Measurements from ENCODE around the gene EFNB2. TPM values are rescaled to one million over a fixed set of nuclear protein-coding genes. Genes with fewer than 3 reads are reported as not detected.

EFNB2 gene
- total RNA-seq, 1 experiment from 2014 or later = 4.7 TPM

DNA sequence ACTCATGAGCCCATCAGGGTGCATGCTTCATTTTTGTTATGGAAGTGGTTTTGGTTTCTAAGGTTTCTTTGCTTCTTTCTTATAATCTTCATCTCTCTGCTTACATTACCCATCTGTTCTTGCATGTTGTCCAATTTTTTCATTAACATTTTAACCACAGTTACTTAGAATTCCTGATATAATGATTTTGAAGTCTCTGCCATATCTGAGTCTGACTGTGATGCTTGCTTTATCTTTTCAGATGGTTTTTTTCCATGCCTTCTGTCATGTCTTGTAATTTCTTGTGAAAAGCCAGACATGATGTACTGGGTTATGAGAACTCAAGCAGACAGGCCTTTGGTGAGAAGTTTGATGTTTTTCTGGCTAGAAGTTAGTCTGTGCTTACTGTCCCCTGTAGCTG lies 40.4 kb upstream of the EFNB2 start:
- Histone ChIP-seq H3K9me3 (ENCODE audit: control insufficient read depth, insufficient read depth, low read depth, low read length) (no peaks in the 10 kb centered on the region), H3K36me3 (ENCODE audit: control insufficient read depth, insufficient read depth, low read length) (no peaks in the 10 kb centered on the region), H3K27me3 (ENCODE audit: control insufficient read depth, insufficient read depth, low read length) (no peaks in the 10 kb centered on the region), H3K4me1 (ENCODE audit: control insufficient read depth, insufficient read depth, low read length) (no peaks in the 10 kb centered on the region), H3K4me3 (ENCODE audit: low read depth in 2 of 2, low read length in 2 of 2) (no peak overlapping the region), H3K27ac (ENCODE audit: low read length) (no peak overlapping the region)
- ChIA-PET POLR2A (no interaction called here), CTCF (no interaction called here)
- in situ Hi-C loops (cut with HindIII; ENCODE audit: low pct_unique_long_range_greater_than_20kb, low sequenced_read_pairs) = no loop called here
- TF ChIP-seq POLR2AphosphoS5 (IDR thresholded peaks at IDR 0.05; ENCODE audit: low read depth, low read length) (no peak), TCF7L2 (IDR thresholded peaks at IDR 0.05; ENCODE audit: low read depth, low read length) (no peak), SIN3A (IDR thresholded peaks at IDR 0.05; ENCODE audit: borderline replicate concordance, insufficient read depth, low read depth, low read length) (no peak)
- TF ChIP-seq, protein P1, sequence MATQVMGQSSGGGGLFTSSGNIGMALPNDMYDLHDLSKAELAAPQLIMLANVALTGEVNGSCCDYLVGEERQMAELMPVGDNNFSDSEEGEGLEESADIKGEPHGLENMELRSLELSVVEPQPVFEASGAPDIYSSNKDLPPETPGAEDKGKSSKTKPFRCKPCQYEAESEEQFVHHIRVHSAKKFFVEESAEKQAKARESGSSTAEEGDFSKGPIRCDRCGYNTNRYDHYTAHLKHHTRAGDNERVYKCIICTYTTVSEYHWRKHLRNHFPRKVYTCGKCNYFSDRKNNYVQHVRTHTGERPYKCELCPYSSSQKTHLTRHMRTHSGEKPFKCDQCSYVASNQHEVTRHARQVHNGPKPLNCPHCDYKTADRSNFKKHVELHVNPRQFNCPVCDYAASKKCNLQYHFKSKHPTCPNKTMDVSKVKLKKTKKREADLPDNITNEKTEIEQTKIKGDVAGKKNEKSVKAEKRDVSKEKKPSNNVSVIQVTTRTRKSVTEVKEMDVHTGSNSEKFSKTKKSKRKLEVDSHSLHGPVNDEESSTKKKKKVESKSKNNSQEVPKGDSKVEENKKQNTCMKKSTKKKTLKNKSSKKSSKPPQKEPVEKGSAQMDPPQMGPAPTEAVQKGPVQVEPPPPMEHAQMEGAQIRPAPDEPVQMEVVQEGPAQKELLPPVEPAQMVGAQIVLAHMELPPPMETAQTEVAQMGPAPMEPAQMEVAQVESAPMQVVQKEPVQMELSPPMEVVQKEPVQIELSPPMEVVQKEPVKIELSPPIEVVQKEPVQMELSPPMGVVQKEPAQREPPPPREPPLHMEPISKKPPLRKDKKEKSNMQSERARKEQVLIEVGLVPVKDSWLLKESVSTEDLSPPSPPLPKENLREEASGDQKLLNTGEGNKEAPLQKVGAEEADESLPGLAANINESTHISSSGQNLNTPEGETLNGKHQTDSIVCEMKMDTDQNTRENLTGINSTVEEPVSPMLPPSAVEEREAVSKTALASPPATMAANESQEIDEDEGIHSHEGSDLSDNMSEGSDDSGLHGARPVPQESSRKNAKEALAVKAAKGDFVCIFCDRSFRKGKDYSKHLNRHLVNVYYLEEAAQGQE (IDR thresholded peaks at IDR 0.05; ENCODE audit: insufficient read depth in 1 of 2, low read depth in 2 of 2, low read length in 1 of 2) = no peak
- TF ChIP-seq, protein P2, sequence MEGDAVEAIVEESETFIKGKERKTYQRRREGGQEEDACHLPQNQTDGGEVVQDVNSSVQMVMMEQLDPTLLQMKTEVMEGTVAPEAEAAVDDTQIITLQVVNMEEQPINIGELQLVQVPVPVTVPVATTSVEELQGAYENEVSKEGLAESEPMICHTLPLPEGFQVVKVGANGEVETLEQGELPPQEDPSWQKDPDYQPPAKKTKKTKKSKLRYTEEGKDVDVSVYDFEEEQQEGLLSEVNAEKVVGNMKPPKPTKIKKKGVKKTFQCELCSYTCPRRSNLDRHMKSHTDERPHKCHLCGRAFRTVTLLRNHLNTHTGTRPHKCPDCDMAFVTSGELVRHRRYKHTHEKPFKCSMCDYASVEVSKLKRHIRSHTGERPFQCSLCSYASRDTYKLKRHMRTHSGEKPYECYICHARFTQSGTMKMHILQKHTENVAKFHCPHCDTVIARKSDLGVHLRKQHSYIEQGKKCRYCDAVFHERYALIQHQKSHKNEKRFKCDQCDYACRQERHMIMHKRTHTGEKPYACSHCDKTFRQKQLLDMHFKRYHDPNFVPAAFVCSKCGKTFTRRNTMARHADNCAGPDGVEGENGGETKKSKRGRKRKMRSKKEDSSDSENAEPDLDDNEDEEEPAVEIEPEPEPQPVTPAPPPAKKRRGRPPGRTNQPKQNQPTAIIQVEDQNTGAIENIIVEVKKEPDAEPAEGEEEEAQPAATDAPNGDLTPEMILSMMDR (IDR thresholded peaks at IDR 0.05) = no peak
- BruUV-seq (replicated peaks) = no TSS peak
- intact Hi-C loops (cut with micrococcal nuclease; ENCODE audit: unreplicated experiment) = no loop called here
- DNase-seq (ENCODE audit: low read depth, low spot score) (no peak), ATAC-seq (no peak)

DNA sequence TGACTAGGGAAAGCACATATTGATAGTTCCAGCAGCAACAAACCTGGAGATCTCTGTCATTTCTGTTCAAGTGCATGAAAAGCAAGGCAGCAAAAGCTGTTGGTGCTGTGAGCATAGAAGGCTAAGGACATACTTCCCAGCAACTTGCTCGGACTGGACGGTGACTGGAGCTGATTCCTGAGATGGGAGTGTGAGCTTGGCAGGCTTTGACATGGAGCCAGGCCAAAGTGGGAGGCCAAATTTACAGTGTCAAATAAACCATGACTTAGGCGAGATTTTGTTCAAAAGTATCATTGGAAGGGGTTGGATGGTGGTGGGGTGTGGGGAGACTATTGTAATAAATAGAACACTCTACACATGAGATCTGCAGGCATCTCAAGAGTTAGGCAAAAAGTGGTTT lies 38.4 kb upstream of the EFNB2 start:
- H3K4me3 ChIP-seq (ENCODE audit: low read depth in 2 of 2, low read length in 2 of 2) = no peak overlapping the region
- ChIA-PET CTCF (no interaction called here), POLR2A (no interaction called here)
- ATAC-seq (no peak), DNase-seq (ENCODE audit: low read depth, low spot score) (no peak)
- H3K4me1 ChIP-seq (ENCODE audit: control insufficient read depth, insufficient read depth, low read length) = no peaks in the 10 kb centered on the region
- no peak overlapping the region for H3K27ac ChIP-seq (ENCODE audit: low read length)
- no TSS peak for BruUV-seq (replicated peaks)
- no peaks in the 10 kb centered on the region for H3K36me3 ChIP-seq (ENCODE audit: control insufficient read depth, insufficient read depth, low read length)
- H3K27me3 ChIP-seq (ENCODE audit: control insufficient read depth, insufficient read depth, low read length) = no peaks in the 10 kb centered on the region
- no peaks in the 10 kb centered on the region for H3K9me3 ChIP-seq (ENCODE audit: control insufficient read depth, insufficient read depth, low read depth, low read length)
- TF ChIP-seq TCF7L2 (IDR thresholded peaks at IDR 0.05; ENCODE audit: low read depth, low read length) (no peak), SIN3A (IDR thresholded peaks at IDR 0.05; ENCODE audit: borderline replicate concordance, insufficient read depth, low read depth, low read length) (no peak), POLR2AphosphoS5 (IDR thresholded peaks at IDR 0.05; ENCODE audit: low read depth, low read length) (no peak)
- TF ChIP-seq, protein P1 (IDR thresholded peaks at IDR 0.05; ENCODE audit: insufficient read depth in 1 of 2, low read depth in 2 of 2, low read length in 1 of 2) = no peak
- TF ChIP-seq, protein P2 (IDR thresholded peaks at IDR 0.05) = no peak
- in situ Hi-C loops (cut with HindIII; ENCODE audit: low pct_unique_long_range_greater_than_20kb, low sequenced_read_pairs) (no loop called here), intact Hi-C loops (cut with micrococcal nuclease; ENCODE audit: unreplicated experiment) (no loop called here)
